ENCODE results near the gene CHST13. TPM values are rescaled to one million over a fixed set of nuclear protein-coding genes. Genes with fewer than 3 reads are reported as not detected.

CHST13 gene, protein sequence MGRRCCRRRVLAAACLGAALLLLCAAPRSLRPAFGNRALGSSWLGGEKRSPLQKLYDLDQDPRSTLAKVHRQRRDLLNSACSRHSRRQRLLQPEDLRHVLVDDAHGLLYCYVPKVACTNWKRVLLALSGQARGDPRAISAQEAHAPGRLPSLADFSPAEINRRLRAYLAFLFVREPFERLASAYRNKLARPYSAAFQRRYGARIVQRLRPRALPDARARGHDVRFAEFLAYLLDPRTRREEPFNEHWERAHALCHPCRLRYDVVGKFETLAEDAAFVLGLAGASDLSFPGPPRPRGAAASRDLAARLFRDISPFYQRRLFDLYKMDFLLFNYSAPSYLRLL
- total RNA-seq (ENCODE audit: low replicate concordance), result 0.09 TPM in 1 of 2 replicates, not detected in the other

DNA sequence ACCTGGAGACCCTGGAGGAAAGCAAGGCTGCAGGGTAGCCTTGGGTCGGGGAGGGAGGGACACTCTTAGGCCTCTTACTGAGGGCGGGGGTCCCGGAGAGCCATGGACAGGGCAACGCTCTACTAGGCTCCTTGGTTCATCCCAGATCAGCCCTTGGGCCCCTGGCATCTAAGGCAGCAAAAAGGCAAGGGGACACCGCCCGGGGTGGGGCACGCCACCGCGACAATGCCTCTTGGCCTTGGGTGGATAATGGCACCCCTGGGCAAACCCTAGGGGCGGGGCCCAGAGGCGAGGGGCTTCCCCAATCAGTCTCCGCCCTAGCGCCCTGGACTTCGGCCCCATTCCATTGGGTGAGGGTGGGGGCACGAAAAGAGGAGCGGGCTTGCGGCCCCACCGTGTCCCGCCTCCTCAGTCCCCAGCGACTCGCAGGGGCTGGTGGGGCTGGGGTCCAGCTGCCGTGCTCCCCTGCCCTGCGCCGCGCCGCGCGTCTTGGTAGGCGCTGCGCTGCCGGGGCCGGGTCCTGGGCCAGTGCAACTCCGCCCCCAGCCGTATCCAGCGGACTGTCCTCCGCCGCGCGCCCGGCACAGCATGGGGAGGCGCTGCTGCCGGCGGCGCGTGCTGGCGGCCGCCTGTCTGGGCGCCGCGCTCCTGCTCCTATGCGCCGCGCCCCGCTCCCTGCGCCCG lies at the start of gene CHST13:
TSS of gene CHST13 (plus strand) at position 411 of the 684 bp plus-strand sequence. CDS start at position 589, 178 bp downstream.
- no peak for DNase-seq (ENCODE audit: low read depth)
- TF ChIP-seq, protein P1, sequence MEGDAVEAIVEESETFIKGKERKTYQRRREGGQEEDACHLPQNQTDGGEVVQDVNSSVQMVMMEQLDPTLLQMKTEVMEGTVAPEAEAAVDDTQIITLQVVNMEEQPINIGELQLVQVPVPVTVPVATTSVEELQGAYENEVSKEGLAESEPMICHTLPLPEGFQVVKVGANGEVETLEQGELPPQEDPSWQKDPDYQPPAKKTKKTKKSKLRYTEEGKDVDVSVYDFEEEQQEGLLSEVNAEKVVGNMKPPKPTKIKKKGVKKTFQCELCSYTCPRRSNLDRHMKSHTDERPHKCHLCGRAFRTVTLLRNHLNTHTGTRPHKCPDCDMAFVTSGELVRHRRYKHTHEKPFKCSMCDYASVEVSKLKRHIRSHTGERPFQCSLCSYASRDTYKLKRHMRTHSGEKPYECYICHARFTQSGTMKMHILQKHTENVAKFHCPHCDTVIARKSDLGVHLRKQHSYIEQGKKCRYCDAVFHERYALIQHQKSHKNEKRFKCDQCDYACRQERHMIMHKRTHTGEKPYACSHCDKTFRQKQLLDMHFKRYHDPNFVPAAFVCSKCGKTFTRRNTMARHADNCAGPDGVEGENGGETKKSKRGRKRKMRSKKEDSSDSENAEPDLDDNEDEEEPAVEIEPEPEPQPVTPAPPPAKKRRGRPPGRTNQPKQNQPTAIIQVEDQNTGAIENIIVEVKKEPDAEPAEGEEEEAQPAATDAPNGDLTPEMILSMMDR (IDR thresholded peaks at IDR 0.05; ENCODE audit: insufficient read depth, low read length), result no peak
- H3K4me3 ChIP-seq (ENCODE audit: low read depth, low read length), result peak within 1 kb of the TSS; percentile 22

DNA sequence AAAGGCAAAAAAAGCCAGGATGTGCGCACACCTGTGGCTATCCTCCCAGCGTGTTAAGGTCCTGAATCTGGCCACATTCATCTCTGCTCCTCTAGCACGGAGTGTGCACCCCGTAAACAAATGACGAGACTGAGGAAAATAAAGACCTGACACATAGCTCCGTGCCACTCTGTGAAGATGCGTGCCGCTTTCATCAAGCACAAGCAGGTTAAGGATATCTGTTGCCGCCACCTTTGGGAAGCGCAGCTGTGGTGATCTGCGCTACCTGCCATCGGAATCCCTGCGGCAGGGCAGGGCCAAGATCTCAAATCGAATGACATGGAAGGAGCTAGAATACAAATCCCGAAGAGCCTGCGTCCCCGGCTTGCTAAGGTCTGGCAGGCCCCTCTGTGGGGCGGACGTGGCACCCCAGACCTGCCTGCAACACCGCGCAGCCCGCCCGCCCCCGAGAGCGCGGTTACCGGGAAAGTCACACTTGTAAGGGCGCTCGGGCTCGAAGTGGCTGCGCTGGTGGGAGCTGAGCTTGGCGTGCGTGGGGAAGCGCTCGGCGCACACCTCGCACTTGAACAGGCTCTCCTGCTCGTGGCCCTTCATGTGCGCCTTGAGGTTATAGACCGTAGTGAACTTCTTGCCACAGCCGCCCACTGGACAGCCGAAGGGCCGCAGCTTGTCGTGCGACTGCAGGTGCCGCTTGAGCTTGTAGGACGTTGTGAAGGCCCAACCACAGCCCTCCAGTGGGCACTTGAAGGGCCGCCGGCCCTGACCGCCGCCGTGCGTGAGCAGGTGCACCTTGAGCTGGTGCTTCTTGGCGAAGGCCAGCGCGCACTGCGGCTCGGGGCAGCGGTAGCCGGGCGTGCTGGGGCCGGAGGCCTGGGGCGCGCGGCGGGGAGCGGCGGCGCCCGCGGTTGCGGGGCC lies 49.2 kb upstream of the CHST13 start:
- DNase-seq (ENCODE audit: low read depth), result peak; percentile 42
- H3K4me3 ChIP-seq (ENCODE audit: low read depth, low read length), result peak overlapping the region; percentile 88
- TF ChIP-seq, protein P1 (IDR thresholded peaks at IDR 0.05; ENCODE audit: insufficient read depth, low read length), result no peak

DNA sequence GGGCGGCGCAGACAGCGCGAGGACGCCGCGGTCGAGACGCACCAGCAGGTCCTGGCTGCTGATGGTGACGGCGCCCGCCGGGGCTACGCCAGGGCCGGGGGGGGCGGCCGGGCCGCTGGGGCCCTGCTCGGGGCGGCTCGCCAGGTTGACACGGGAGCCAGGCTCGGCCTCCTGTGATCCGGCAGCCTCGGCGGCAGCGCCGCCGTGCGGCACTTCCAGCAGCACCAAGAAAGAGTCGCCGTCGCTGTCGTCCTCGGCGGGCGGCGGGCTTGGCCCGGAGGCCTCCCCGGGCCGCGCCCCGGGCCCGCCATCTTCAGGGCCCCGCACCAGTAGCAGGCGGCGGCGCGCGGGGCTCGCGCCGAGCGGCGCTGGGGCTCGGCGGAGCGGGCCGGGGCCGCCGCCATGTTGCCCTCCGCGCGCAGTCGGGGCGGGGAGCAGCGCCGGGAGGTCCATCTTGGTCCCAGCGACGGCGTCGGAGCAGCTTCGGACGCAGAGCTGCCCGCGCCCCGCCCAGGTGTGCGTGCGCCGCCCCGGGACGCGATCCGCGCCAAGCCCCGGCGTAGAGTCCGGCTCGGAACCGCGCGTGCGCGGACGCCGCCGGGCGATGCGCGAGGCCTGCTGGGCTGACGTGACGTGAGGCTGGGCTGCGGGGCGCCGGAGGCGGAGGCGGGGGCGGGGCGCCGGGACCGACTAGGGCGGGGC lies 48.4 kb upstream of the CHST13 start, which contains the start of gene ZXDC:
TSS of gene ZXDC (minus strand) at position 479 of the 702 bp plus-strand sequence. CDS start at position 453, 26 bp downstream.
- H3K4me3 ChIP-seq (ENCODE audit: low read depth, low read length), result peak within 1 kb of the TSS; percentile 88
- DNase-seq (ENCODE audit: low read depth), result peak; percentile 93
- TF ChIP-seq, protein P1 (IDR thresholded peaks at IDR 0.05; ENCODE audit: insufficient read depth, low read length), result peak; percentile 52

DNA sequence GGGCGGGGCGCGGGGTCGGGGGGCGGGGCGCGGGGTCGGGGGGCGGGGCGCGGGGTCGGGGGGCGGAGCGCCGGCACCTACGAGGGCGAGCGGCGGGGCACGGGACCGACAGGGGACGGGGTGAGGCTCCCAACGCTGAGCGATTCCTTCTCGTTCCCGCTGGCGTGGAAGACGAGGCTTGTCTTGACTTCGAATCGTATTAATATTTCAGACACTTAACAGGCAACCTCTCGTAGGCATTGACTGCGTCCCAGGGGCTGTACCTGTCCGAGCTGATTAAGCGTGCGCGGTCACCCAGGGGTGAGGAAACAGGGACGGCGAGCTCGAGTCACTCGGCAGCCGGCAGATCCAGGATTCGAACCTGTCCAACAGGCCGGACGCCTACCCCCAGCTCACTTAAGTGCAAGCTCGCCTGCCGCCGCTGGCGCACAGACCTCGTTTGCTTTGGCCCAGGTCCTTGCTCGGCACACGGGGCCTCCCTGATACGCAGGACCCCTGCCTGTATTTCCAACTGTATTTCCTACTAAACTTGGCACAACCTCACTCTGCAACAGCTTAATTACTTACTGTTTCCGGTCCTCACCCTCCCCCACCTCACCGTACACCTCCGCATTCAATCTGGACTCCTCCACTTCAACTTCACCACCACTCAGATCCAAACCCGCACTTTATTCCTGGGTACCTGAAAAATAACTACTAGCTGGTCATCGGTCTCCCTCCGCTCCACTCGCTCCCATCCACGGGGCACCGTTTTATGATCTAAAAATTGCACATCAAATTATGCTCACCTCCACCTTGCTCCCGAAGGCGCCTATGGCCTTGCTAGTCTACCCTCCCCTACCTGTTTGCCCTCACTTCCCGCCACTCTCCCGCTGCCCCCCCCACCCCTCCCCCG lies 47.5 kb upstream of the CHST13 start:
- DNase-seq (ENCODE audit: low read depth), result peak; percentile 36
- TF ChIP-seq, protein P1 (IDR thresholded peaks at IDR 0.05; ENCODE audit: insufficient read depth, low read length), result no peak
- peak overlapping the region; percentile 88 for H3K4me3 ChIP-seq (ENCODE audit: low read depth, low read length)

DNA sequence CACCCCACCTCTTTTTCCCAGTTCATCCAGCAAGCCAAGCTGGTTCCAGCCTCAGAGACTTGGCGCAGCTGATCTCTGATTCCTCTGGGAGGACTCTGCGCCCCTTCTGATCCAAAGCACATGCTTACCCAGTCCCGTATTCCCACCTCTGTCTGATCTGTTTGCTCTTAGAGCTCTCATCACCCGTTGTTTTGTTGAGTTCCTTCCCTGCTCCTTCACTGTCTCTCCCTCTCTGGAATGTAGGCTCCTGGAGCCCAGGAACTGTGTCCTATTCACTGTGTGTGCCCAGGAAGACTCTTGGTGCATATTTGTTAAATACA lies 46.9 kb upstream of the CHST13 start:
- no peak for DNase-seq (ENCODE audit: low read depth)
- no peak overlapping the region for H3K4me3 ChIP-seq (ENCODE audit: low read depth, low read length)
- TF ChIP-seq, protein P1 (IDR thresholded peaks at IDR 0.05; ENCODE audit: insufficient read depth, low read length), result no peak

Data from fibroblast of the aortic adventitia (primary cell).